Neural progenitor cell (in vitro differentiated cells): ENCODE measurements around the gene SLC27A1. TPM values are rescaled to one million over a fixed set of nuclear protein-coding genes. Genes with fewer than 3 reads are reported as not detected.

Source experiments
- DNase-seq: peaks from one replicate; pipeline ENCODE4 v3.0.0-alpha.2; 2016; ENCODE audit warnings: low spot score
- H2AFZ ChIP-seq: fragments of 200-600 bp; sonication (generic); replicated peaks from 2 replicates; pipeline ENCODE4 v1.6.1; 2016; ENCODE audit warnings: antibody characterized with exemption
- H3F3A ChIP-seq: fragments of 200-600 bp; sonication (generic); 2 replicates; pipeline ENCODE4 v1.6.1; 2016; ENCODE audit warnings: antibody characterized with exemption, low read depth
- H3K27ac ChIP-seq: fragments of 200-600 bp; sonication (generic); 2 replicates; pipeline ENCODE4 v1.5.1; 2016; ENCODE audit warnings: mild to moderate bottlenecking
- H3K27me3 ChIP-seq: fragments of 200-600 bp; sonication (generic); 2 replicates; pipeline ENCODE4 v1.6.1; 2016; ENCODE audit warnings: mild to moderate bottlenecking, moderate library complexity
- H3K36me3 ChIP-seq: fragments of 200-600 bp; sonication (generic); 2 replicates; pipeline ENCODE4 v1.5.1; 2016
- H3K4me1 ChIP-seq: fragments of 200-600 bp; sonication (generic); 2 replicates; pipeline ENCODE4 v1.6.1; 2016; ENCODE audit warnings: mixed run types
- H3K4me2 ChIP-seq: fragments of 200-600 bp; sonication (generic); 2 replicates; pipeline ENCODE4 v1.6.1; 2016
- H3K4me3 ChIP-seq: fragments of 200-600 bp; sonication (generic); 2 replicates; pipeline ENCODE4 v1.5.1; 2016
- H3K79me2 ChIP-seq: fragments of 200-600 bp; sonication (generic); 2 replicates; pipeline ENCODE4 v1.6.1; 2016; ENCODE audit warnings: low read depth
- H3K9ac ChIP-seq: fragments of 200-600 bp; sonication (generic); 2 replicates; pipeline ENCODE4 v1.6.1; 2016
- H3K9me3 ChIP-seq: fragments of 200-600 bp; sonication (generic); 2 replicates; pipeline ENCODE4 v1.5.1; 2016; ENCODE audit warnings: low read depth
- H4K20me1 ChIP-seq: fragments of 200-600 bp; sonication (generic); 2 replicates; pipeline ENCODE4 v1.6.1; 2016; ENCODE audit warnings: low read depth
- H3K27ac Mint-ChIP-seq: 3 replicates; pipeline ENCODE4 v1.8.0; 2021; ENCODE audit warnings: mixed read lengths
- H3K27me3 Mint-ChIP-seq: 2 replicates; pipeline ENCODE4 v1.8.0; 2022; ENCODE audit warnings: low read depth, mild to moderate bottlenecking, inconsistent platforms, moderate library complexity, mixed read lengths; ENCODE audit not compliant: insufficient read depth
- H3K36me3 Mint-ChIP-seq: 3 replicates; pipeline ENCODE4 v1.8.0; 2021; ENCODE audit warnings: mixed read lengths
- H3K4me1 Mint-ChIP-seq: 3 replicates; pipeline ENCODE4 v1.8.0; 2021; ENCODE audit warnings: mixed read lengths
- H3K4me3 Mint-ChIP-seq: 3 replicates; pipeline ENCODE4 v1.8.0; 2021; ENCODE audit warnings: mild to moderate bottlenecking, moderate library complexity, mixed read lengths
- H3K9me3 Mint-ChIP-seq: 3 replicates; pipeline ENCODE4 v1.8.0; 2020; ENCODE audit warnings: mixed read lengths
- EZH2 ChIP-seq: fragments of 200-600 bp; sonication (generic); IDR thresholded peaks from 2 replicates; pipeline ENCODE4 v1.6.1; 2017; ENCODE audit warnings: antibody characterized with exemption, mild to moderate bottlenecking, moderate library complexity
- EZH2phosphoT487 ChIP-seq: fragments of 200-600 bp; sonication (generic); IDR thresholded peaks from 2 replicates; pipeline ENCODE4 v1.6.1; 2017; ENCODE audit warnings: antibody characterized with exemption
- total RNA-seq: library from RNA; depleted of rRNA; stranded (reverse); fragments of >200 nt; gene quantifications from 2 replicates; pipeline ENCODE4 v1.2.3, GENCODE V29; 2015; ENCODE audit warnings: low replicate concordance
- TF ChIP-seq, protein P1 (sequence below): fragments of 200-600 bp; sonication (generic); IDR thresholded peaks from 2 replicates; pipeline ENCODE4 v1.5.1; 2017; ENCODE audit warnings: antibody characterized with exemption, mild to moderate bottlenecking

Gene SLC27A1
- total RNA-seq, 1 donor from 2014 or later, result 13.9 TPM

DNA sequence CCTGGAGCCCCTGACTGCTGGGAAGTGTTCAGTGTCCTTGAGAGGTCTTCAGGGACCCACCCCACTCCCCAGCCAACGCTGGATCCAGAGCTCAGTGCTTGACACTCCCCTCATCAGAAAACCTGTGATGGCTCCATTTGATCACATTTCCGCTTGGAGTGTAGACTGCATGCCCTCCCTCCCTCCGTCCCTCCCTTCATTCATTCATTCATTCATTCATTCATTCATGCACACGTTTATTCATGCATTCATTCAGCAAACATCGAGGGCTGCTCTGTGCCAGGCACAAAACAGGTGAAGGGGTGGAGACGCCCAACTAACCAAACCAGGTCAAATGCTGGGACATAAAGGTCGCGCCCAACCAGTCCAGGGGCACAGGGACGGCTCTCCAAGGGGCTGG, 54.8 kb downstream of the SLC27A1 start:
- Histone ChIP-seq H3K27ac (no peak overlapping the region), H3K4me1 (no peaks in the 10 kb centered on the region), H3K4me2 (no peak overlapping the region), H3K9me3 (no peaks in the 10 kb centered on the region), H3K27me3 (no peaks in the 10 kb centered on the region), H3K9ac (no peak overlapping the region), H3K36me3 (no peaks in the 10 kb centered on the region), H3K79me2 (no peaks in the 10 kb centered on the region), H4K20me1 (no peaks in the 10 kb centered on the region), H3F3A (no peaks in the 10 kb centered on the region), H3K4me3 (no peak overlapping the region), H2AFZ (no peak overlapping the region)
- Mint-ChIP-seq H3K4me3 (no peak overlapping the region), H3K27me3 (peaks cover 11% of the 10 kb centered on the region), H3K36me3 (no peaks in the 10 kb centered on the region), H3K9me3 (peaks cover 4% of the 10 kb centered on the region), H3K27ac (no peak overlapping the region), H3K4me1 (no peaks in the 10 kb centered on the region)
- DNase-seq, result no peak
- TF ChIP-seq EZH2phosphoT487 (no peak), EZH2 (no peak)
- TF ChIP-seq, protein P1, sequence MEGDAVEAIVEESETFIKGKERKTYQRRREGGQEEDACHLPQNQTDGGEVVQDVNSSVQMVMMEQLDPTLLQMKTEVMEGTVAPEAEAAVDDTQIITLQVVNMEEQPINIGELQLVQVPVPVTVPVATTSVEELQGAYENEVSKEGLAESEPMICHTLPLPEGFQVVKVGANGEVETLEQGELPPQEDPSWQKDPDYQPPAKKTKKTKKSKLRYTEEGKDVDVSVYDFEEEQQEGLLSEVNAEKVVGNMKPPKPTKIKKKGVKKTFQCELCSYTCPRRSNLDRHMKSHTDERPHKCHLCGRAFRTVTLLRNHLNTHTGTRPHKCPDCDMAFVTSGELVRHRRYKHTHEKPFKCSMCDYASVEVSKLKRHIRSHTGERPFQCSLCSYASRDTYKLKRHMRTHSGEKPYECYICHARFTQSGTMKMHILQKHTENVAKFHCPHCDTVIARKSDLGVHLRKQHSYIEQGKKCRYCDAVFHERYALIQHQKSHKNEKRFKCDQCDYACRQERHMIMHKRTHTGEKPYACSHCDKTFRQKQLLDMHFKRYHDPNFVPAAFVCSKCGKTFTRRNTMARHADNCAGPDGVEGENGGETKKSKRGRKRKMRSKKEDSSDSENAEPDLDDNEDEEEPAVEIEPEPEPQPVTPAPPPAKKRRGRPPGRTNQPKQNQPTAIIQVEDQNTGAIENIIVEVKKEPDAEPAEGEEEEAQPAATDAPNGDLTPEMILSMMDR, result no peak

DNA sequence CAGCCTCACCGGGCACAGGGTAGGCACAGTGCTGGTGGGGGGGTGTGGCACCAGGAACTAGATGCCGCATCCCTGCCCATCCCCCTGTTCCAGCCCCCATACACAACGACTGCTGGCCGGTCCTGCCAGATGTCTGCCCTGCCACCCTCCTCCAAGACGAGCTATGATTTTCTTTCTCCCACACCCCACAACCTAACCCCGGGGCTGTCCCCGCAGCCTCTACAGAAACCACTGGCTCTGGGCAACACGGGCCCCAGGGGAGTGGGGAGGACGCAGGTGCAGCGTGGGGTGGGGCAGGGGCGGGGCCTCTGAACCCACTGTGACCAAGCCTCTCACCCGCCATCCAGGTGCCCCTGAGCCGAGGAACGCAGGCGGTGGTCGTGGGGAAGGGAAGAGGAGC, 56.6 kb downstream of the SLC27A1 start:
- Mint-ChIP-seq H3K27ac (no peak overlapping the region), H3K4me3 (no peak overlapping the region), H3K4me1 (no peaks in the 10 kb centered on the region), H3K9me3 (peaks cover 4% of the 10 kb centered on the region), H3K36me3 (no peaks in the 10 kb centered on the region), H3K27me3 (peaks cover 11% of the 10 kb centered on the region)
- Histone ChIP-seq H3K79me2 (no peaks in the 10 kb centered on the region), H3K4me3 (no peak overlapping the region), H3K27me3 (no peaks in the 10 kb centered on the region), H3K9me3 (no peaks in the 10 kb centered on the region), H3K4me1 (no peaks in the 10 kb centered on the region), H3K27ac (no peak overlapping the region), H4K20me1 (no peaks in the 10 kb centered on the region), H2AFZ (no peak overlapping the region), H3K36me3 (no peaks in the 10 kb centered on the region), H3K9ac (no peak overlapping the region), H3F3A (no peaks in the 10 kb centered on the region), H3K4me2 (no peak overlapping the region)
- DNase-seq, result no peak
- TF ChIP-seq EZH2phosphoT487 (no peak), EZH2 (no peak)
- TF ChIP-seq, protein P1, result no peak

DNA sequence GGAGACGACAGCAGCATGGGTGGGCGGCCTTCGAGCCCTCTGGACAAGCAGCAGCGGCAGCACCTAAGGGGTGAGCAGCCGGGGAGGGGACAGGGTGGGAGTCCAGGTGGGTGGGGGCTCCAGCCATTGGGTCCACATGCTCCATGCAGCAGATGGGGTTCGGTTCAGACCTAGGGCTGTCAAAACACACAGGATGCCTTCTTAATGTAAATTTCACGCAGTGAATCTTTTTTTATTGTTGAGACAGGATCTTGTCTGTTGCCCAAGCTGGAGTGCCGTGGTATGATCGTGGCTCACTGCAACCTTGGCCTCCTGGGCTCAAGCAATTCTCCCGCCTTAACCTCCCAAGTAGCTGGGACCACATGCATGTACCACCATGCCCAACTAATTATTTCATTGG, 57.0 kb downstream of the SLC27A1 start:
- H3K4me3 Mint-ChIP-seq, result no peak overlapping the region
- no peaks in the 10 kb centered on the region for H3F3A ChIP-seq
- no peaks in the 10 kb centered on the region for H4K20me1 ChIP-seq
- H3K27ac Mint-ChIP-seq, result no peak overlapping the region
- peaks cover 11% of the 10 kb centered on the region for H3K27me3 Mint-ChIP-seq
- no peaks in the 10 kb centered on the region for H3K36me3 Mint-ChIP-seq
- DNase-seq, result no peak
- H3K4me3 ChIP-seq, result no peak overlapping the region
- TF ChIP-seq EZH2 (no peak), EZH2phosphoT487 (no peak)
- TF ChIP-seq, protein P1, result no peak
- H3K36me3 ChIP-seq, result no peaks in the 10 kb centered on the region
- peaks cover 4% of the 10 kb centered on the region for H3K9me3 Mint-ChIP-seq
- no peaks in the 10 kb centered on the region for H3K79me2 ChIP-seq
- H3K4me2 ChIP-seq, result no peak overlapping the region
- no peak overlapping the region for H2AFZ ChIP-seq
- no peaks in the 10 kb centered on the region for H3K9me3 ChIP-seq
- no peak overlapping the region for H3K9ac ChIP-seq
- H3K4me1 Mint-ChIP-seq, result no peaks in the 10 kb centered on the region
- no peaks in the 10 kb centered on the region for H3K4me1 ChIP-seq
- no peaks in the 10 kb centered on the region for H3K27me3 ChIP-seq
- H3K27ac ChIP-seq, result no peak overlapping the region
